ENCODE results near the gene RRM2. TPM values are rescaled to one million over a fixed set of nuclear protein-coding genes. Genes with fewer than 3 reads are reported as not detected.

RRM2 gene
- 100 to 1,000 TPM; 546 to 570 TPM for total RNA-seq

GRCh38 chr2:10122500-10123280 lies at the start of gene RRM2:
Gene RRM2 (plus strand): TSS chr2:10122739. CDS start chr2:10122799, 60 bp downstream.
- H3K9me3 Mint-ChIP-seq = no peaks in the 10 kb centered on the region
- DNase-seq = peak; percentile 96
- H3K27me3 Mint-ChIP-seq = no peaks in the 10 kb centered on the region
- peak within 1 kb of the TSS; percentile 98 for H3K27ac Mint-ChIP-seq
- peaks cover 67% of the 10 kb centered on the region for H3K36me3 Mint-ChIP-seq (ENCODE audit: low read depth)
- POLR2A ChIA-PET = interaction anchor here (0.5 to 13.8 kb wide), 21 partner anchors 9 to 567 kb away, joined by 3 to 126 read pairs (median 4); partner anchors contain the start of genes ADAM17, HPCAL1, KLF11 and NOL10
- CTCF ChIA-PET = interaction anchor here (1.1 to 13.7 kb wide), 5 partner anchors 33 to 312 kb away, joined by 3 to 127 read pairs (median 22); partner anchors contain the start of gene HPCAL1
- peak within 1 kb of the TSS; percentile 97 for H3K4me3 Mint-ChIP-seq
- peaks cover 67% of the 10 kb centered on the region for H3K4me1 Mint-ChIP-seq

GRCh38 chr2:10073706-10074105 lies 48.8 kb upstream of the RRM2 start:
- H3K4me3 Mint-ChIP-seq = no peak overlapping the region
- H3K27me3 Mint-ChIP-seq = peaks cover 55% of the 10 kb centered on the region
- H3K9me3 Mint-ChIP-seq = no peaks in the 10 kb centered on the region
- H3K27ac Mint-ChIP-seq = no peak overlapping the region
- DNase-seq = no peak
- ChIA-PET CTCF (interaction anchor here (1.0 to 6.4 kb wide), 23 partner anchors 8 to 455 kb away, joined by 3 to 100 read pairs (median 10); partner anchors contain the start of gene CYS1), POLR2A (interaction anchor here (1.0 to 4.0 kb wide), 6 partner anchors 23 to 362 kb away, joined by 3 to 26 read pairs (median 8); partner anchors contain the start of gene RRM2)
- H3K4me1 Mint-ChIP-seq = peaks cover 10% of the 10 kb centered on the region
- H3K36me3 Mint-ChIP-seq (ENCODE audit: low read depth) = no peaks in the 10 kb centered on the region

- no peak for DNase-seq
- ChIA-PET CTCF (interaction anchor here (1.8 to 6.4 kb wide), 5 partner anchors 15 to 334 kb away, joined by 5 to 100 read pairs (median 47); no protein-coding TSS in a partner anchor), POLR2A (interaction anchor here (1.1 to 1.6 kb wide), 3 partner anchors 45 to 54 kb away, joined by 3 to 6 read pairs (median 4); partner anchors contain the start of gene RRM2)
- H3K27me3 Mint-ChIP-seq = peaks cover 62% of the 10 kb centered on the region
- peaks cover 13% of the 10 kb centered on the region for H3K4me1 Mint-ChIP-seq
- H3K4me3 Mint-ChIP-seq = no peak overlapping the region
- no peaks in the 10 kb centered on the region for H3K9me3 Mint-ChIP-seq
- H3K27ac Mint-ChIP-seq = no peak overlapping the region
- H3K36me3 Mint-ChIP-seq (ENCODE audit: low read depth) = peaks cover 2% of the 10 kb centered on the region
These were observed 47.4 kb upstream of the RRM2 start for GRCh38 chr2:10075101-10075500.

GRCh38 chr2:10075571-10076209 lies 46.8 kb upstream of the RRM2 start:
- ChIA-PET POLR2A (interaction anchor here (1.6 kb wide), 1 partner anchor 44 kb away, joined by 6 read pairs; no protein-coding TSS in a partner anchor), CTCF (interaction anchor here (2.1 to 6.4 kb wide), 3 partner anchors 14 to 22 kb away, joined by 6 to 100 read pairs (median 78); no protein-coding TSS in a partner anchor)
- H3K27ac Mint-ChIP-seq = no peak overlapping the region
- no peak overlapping the region for H3K4me3 Mint-ChIP-seq
- H3K36me3 Mint-ChIP-seq (ENCODE audit: low read depth) = peaks cover 2% of the 10 kb centered on the region
- peaks cover 62% of the 10 kb centered on the region for H3K27me3 Mint-ChIP-seq
- no peaks in the 10 kb centered on the region for H3K9me3 Mint-ChIP-seq
- H3K4me1 Mint-ChIP-seq = peaks cover 13% of the 10 kb centered on the region
- DNase-seq = no peak

- peaks cover 21% of the 10 kb centered on the region for H3K4me1 Mint-ChIP-seq
- H3K27me3 Mint-ChIP-seq = peaks cover 70% of the 10 kb centered on the region
These were observed 46.0 kb upstream of the RRM2 start for GRCh38 chr2:10076511-10076910.

GRCh38 chr2:10076988-10077527 lies 45.5 kb upstream of the RRM2 start:
- ChIA-PET CTCF (interaction anchor here (0.9 to 2.1 kb wide), 2 partner anchors 20 to 331 kb away, joined by 3 to 6 read pairs; no protein-coding TSS in a partner anchor), POLR2A (interaction anchor here (1.4 kb wide), 1 partner anchor 46 kb away, joined by 3 read pairs; no protein-coding TSS in a partner anchor)
- Mint-ChIP-seq H3K27me3 (peaks cover 73% of the 10 kb centered on the region), H3K36me3 (ENCODE audit: low read depth) (peaks cover 4% of the 10 kb centered on the region), H3K4me3 (no peak overlapping the region), H3K4me1 (peaks cover 24% of the 10 kb centered on the region), H3K27ac (no peak overlapping the region), H3K9me3 (no peaks in the 10 kb centered on the region)
- no peak for DNase-seq

More at GRCh38 chr2:10076511-10076910, 46.0 kb upstream of the RRM2 start:
- Mint-ChIP-seq H3K9me3 (no peaks in the 10 kb centered on the region), H3K4me3 (no peak overlapping the region), H3K36me3 (ENCODE audit: low read depth) (peaks cover 4% of the 10 kb centered on the region), H3K27ac (no peak overlapping the region)
- CTCF ChIA-PET = interaction anchor here (2.1 kb wide), 1 partner anchor 21 kb away, joined by 6 read pairs; no protein-coding TSS in a partner anchor
- POLR2A ChIA-PET = interaction anchor here (1.4 kb wide), 1 partner anchor 46 kb away, joined by 3 read pairs; no protein-coding TSS in a partner anchor
- no peak for DNase-seq

- peaks cover 74% of the 10 kb centered on the region for H3K27me3 Mint-ChIP-seq
- H3K9me3 Mint-ChIP-seq = no peaks in the 10 kb centered on the region
- H3K27ac Mint-ChIP-seq = no peak overlapping the region
- POLR2A ChIA-PET = interaction anchor here (1.1 to 1.3 kb wide), 2 partner anchors 19 to 45 kb away, joined by 4 to 6 read pairs; partner anchors contain the start of gene RRM2
- peaks cover 24% of the 10 kb centered on the region for H3K4me1 Mint-ChIP-seq
- CTCF ChIA-PET = interaction anchor here (1.2 to 2.1 kb wide), 2 partner anchors 19 to 330 kb away, joined by 4 to 6 read pairs; no protein-coding TSS in a partner anchor
- H3K36me3 Mint-ChIP-seq (ENCODE audit: low read depth) = peaks cover 4% of the 10 kb centered on the region
- no peak overlapping the region for H3K4me3 Mint-ChIP-seq
- no peak for DNase-seq
These were observed 44.5 kb upstream of the RRM2 start for GRCh38 chr2:10078001-10078400.

GRCh38 chr2:10078704-10079265 lies 43.8 kb upstream of the RRM2 start:
- POLR2A ChIA-PET = interaction anchor here (0.9 to 1.3 kb wide), 4 partner anchors 16 to 44 kb away, joined by 3 to 6 read pairs (median 4); partner anchors contain the start of gene RRM2
- Mint-ChIP-seq H3K4me1 (peaks cover 26% of the 10 kb centered on the region), H3K27ac (no peak overlapping the region)

GRCh38 chr2:10079266-10079869 lies 43.2 kb upstream of the RRM2 start:
- H3K36me3 Mint-ChIP-seq (ENCODE audit: low read depth) = peaks cover 4% of the 10 kb centered on the region
- H3K9me3 Mint-ChIP-seq = no peaks in the 10 kb centered on the region
- H3K4me1 Mint-ChIP-seq = peaks cover 23% of the 10 kb centered on the region
- ChIA-PET CTCF (interaction anchor here (1.2 to 1.6 kb wide), 5 partner anchors 12 to 356 kb away, joined by 4 to 7 read pairs (median 5); no protein-coding TSS in a partner anchor), POLR2A (interaction anchor here (0.9 to 1.4 kb wide), 4 partner anchors 15 to 353 kb away, joined by 3 to 6 read pairs (median 4); no protein-coding TSS in a partner anchor)
- no peak for DNase-seq
- H3K27ac Mint-ChIP-seq = no peak overlapping the region
- H3K27me3 Mint-ChIP-seq = peaks cover 74% of the 10 kb centered on the region
- H3K4me3 Mint-ChIP-seq = peak overlapping the region; percentile 72

More at GRCh38 chr2:10078704-10079265, 43.8 kb upstream of the RRM2 start:
- Mint-ChIP-seq H3K27me3 (peaks cover 76% of the 10 kb centered on the region), H3K4me3 (peak overlapping the region; percentile 72), H3K9me3 (no peaks in the 10 kb centered on the region), H3K36me3 (ENCODE audit: low read depth) (peaks cover 4% of the 10 kb centered on the region)
- CTCF ChIA-PET = interaction anchor here (1.2 to 1.6 kb wide), 5 partner anchors 13 to 357 kb away, joined by 4 to 7 read pairs (median 5); no protein-coding TSS in a partner anchor
- no peak for DNase-seq

GRCh38 chr2:10079870-10080535 lies 42.5 kb upstream of the RRM2 start, which contains the start of gene CYS1:
Gene CYS1 (minus strand): TSS chr2:10080411. CDS start chr2:10080223, 188 bp downstream.
- Mint-ChIP-seq H3K36me3 (ENCODE audit: low read depth) (peaks cover 4% of the 10 kb centered on the region), H3K4me3 (peak within 1 kb of the TSS; percentile 72), H3K9me3 (no peaks in the 10 kb centered on the region), H3K27me3 (peaks cover 74% of the 10 kb centered on the region), H3K27ac (no peak within 1 kb of the TSS), H3K4me1 (peaks cover 23% of the 10 kb centered on the region)
- ChIA-PET POLR2A (interaction anchor here (1.2 to 1.4 kb wide), 2 partner anchors 15 to 353 kb away, joined by 3 read pairs; no protein-coding TSS in a partner anchor), CTCF (interaction anchor here (1.3 to 4.4 kb wide), 4 partner anchors 8 to 355 kb away, joined by 5 to 37 read pairs (median 6); no protein-coding TSS in a partner anchor)
- DNase-seq = peak; percentile 31

All from activated CD4-positive, alpha-beta memory T cell treated with anti-CD3 and anti-CD28 coated beads, Interleukin-2, amount 10 ng/mL, durations not matched to agents 7 days and 5 days (primary cell).